ENCODE measurements around the gene CCL5. TPM values are rescaled to one million over a fixed set of nuclear protein-coding genes. Genes with fewer than 3 reads are reported as not detected.

CCL5 gene
- total RNA-seq, 1 experiment from 2014 or later, result not detected

GRCh38 chr17:35914354-35914753, 34.2 kb upstream of the CCL5 start:
- Histone ChIP-seq H4K91ac (ENCODE audit: insufficient read length, low read depth, low read length) (no peak overlapping the region), H3K18ac (ENCODE audit: insufficient read length, low read depth, low read length) (no peak overlapping the region), H2BK5ac (ENCODE audit: insufficient read length, low read length) (no peak overlapping the region), H3K23ac (ENCODE audit: insufficient read length, low read depth, low read length) (no peak overlapping the region), H3K79me1 (ENCODE audit: insufficient read depth, low read depth, low read length, poor library complexity, severe bottlenecking) (no peaks in the 10 kb centered on the region), H3K9ac (ENCODE audit: extremely low read depth, insufficient read length, low read length) (no peak overlapping the region), H2BK12ac (ENCODE audit: insufficient read length, low read depth, low read length) (no peak overlapping the region), H3K4ac (ENCODE audit: low read depth, low read length) (no peak overlapping the region), H3K4me2 (ENCODE audit: insufficient read depth, insufficient read length, low read length) (no peak overlapping the region), H3K14ac (ENCODE audit: insufficient read depth, low read length) (no peak overlapping the region), H3K27ac (ENCODE audit: insufficient read length, low read depth, low read length) (no peak overlapping the region), H4K8ac (replicated peaks; ENCODE audit: insufficient read length, low read depth, low read length) (no peak overlapping the region), H3K79me2 (ENCODE audit: insufficient read depth, low read length) (0 out of 2 replicates have a peak, but pooled peaks cover 1% of the 10 kb centered on the region), H2AK5ac (ENCODE audit: insufficient read length, low read length) (no peak overlapping the region), H4K20me1 (ENCODE audit: control insufficient read depth, insufficient read depth, insufficient read length) (no peaks in the 10 kb centered on the region), H3K27me3 (ENCODE audit: insufficient read depth, low read length) (no peaks in the 10 kb centered on the region), H2BK15ac (ENCODE audit: low read depth, low read length) (no peak overlapping the region), H4K5ac (ENCODE audit: insufficient read length, low read depth, low read length) (no peak overlapping the region), H2BK120ac (ENCODE audit: low read depth, low read length, poor library complexity, severe bottlenecking) (no peak overlapping the region), H3K4me1 (ENCODE audit: insufficient read depth, low read length) (no peaks in the 10 kb centered on the region), H3K23me2 (ENCODE audit: insufficient read length, low read depth, low read length, poor library complexity, severe bottlenecking) (no peaks in the 10 kb centered on the region), H2BK20ac (ENCODE audit: low read depth, low read length, poor library complexity, severe bottlenecking) (no peak overlapping the region), H3T11ph (ENCODE audit: low read length) (no peak overlapping the region), H3K56ac (ENCODE audit: insufficient read length, low read depth, low read length) (no peak overlapping the region), H3K9me3 (ENCODE audit: control insufficient read depth, low read depth, low read length) (no peaks in the 10 kb centered on the region), H2AFZ (ENCODE audit: low read length) (no peak overlapping the region)
- no peak for TF ChIP-seq CTCF (conservative IDR thresholded peaks at IDR 0.05)
- Mint-ChIP-seq H3K4me1 (no peaks in the 10 kb centered on the region), H3K27ac (no peak overlapping the region), H3K9me3 (peaks cover 17 to 54% of the 10 kb centered on the region in 2 experiments), H3K27me3 (ENCODE audit: low read depth) (peaks cover 14% of the 10 kb centered on the region), H3K36me3 (ENCODE audit: insufficient read depth in 1 of 3, low read depth in 3 of 3) (peaks cover 3 to 30% (median 18%) of the 10 kb centered on the region in 3 experiments), H3K4me3 (no peak overlapping the region)
- WGBS (ENCODE audit: extremely low coverage, insufficient read length, low lambda C conversion rate), result no CpG with 5 or more reads among the region's 1 CpG
- DNase-seq, result no peak

All from H9 (cell line).